Mesendoderm (in vitro differentiated cells): Measurements from ENCODE around the gene LRIT2.
A peak's percentile ranks its signal among the peaks of the same experiment; 100 is the strongest.

Experiments used
- DNase-seq: peaks from one replicate; pipeline ENCODE4 v3.0.0; 2013
- H2AK5ac ChIP-seq: 2 replicates; pipeline ENCODE4 v1.6.1; 2013; ENCODE audit warnings: low read length, inconsistent platforms
- H2BK120ac ChIP-seq: 2 replicates; pipeline ENCODE4 v1.6.1; 2013; ENCODE audit warnings: low read depth, mild to moderate bottlenecking, low read length, moderate library complexity, mixed read lengths
- H2BK15ac ChIP-seq: replicated peaks from 2 replicates; pipeline ENCODE4 v1.6.1; 2013; ENCODE audit warnings: low read depth, mild to moderate bottlenecking, moderate library complexity
- H2BK5ac ChIP-seq: 2 replicates; pipeline ENCODE4 v1.6.1; 2013; ENCODE audit warnings: low read length, inconsistent platforms
- H3K18ac ChIP-seq: 2 replicates; pipeline ENCODE4 v1.6.1; 2013; ENCODE audit warnings: mild to moderate bottlenecking, low read length, mixed read lengths
- H3K23ac ChIP-seq: one replicate; pipeline ENCODE4 v1.6.1; 2013; ENCODE audit warnings: low read length
- H3K27ac ChIP-seq: 2 replicates; pipeline ENCODE4 v1.5.1; 2013; ENCODE audit warnings: low read depth, mild to moderate bottlenecking, inconsistent platforms, low read length, moderate library complexity
- H3K27me3 ChIP-seq: 2 replicates; pipeline ENCODE4 v1.6.1; 2013; ENCODE audit warnings: low read length, control low read depth, mild to moderate bottlenecking, inconsistent platforms; ENCODE audit not compliant: insufficient read depth, poor library complexity
- H3K36me3 ChIP-seq: 2 replicates; pipeline ENCODE4 v1.6.1; 2013; ENCODE audit warnings: low read length, inconsistent platforms; ENCODE audit not compliant: control insufficient read depth, insufficient read depth
- H3K4ac ChIP-seq: one replicate; pipeline ENCODE4 v1.6.1; 2013; ENCODE audit warnings: low read depth, mild to moderate bottlenecking, low read length, moderate library complexity
- H3K4me1 ChIP-seq: 2 replicates; pipeline ENCODE4 v1.6.1; 2013; ENCODE audit warnings: low read depth, low read length, inconsistent platforms; ENCODE audit not compliant: control insufficient read depth
- H3K4me2 ChIP-seq: 2 replicates; pipeline ENCODE4 v1.6.1; 2013; ENCODE audit warnings: low read length
- H3K4me3 ChIP-seq: 2 replicates; pipeline ENCODE4 v1.5.1; 2013; ENCODE audit warnings: mild to moderate bottlenecking, low read length
- H3K56ac ChIP-seq: one replicate; pipeline ENCODE4 v1.6.1; 2013; ENCODE audit warnings: low read length
- H3K79me1 ChIP-seq: 2 replicates; pipeline ENCODE4 v1.6.1; 2013; ENCODE audit warnings: low read length, inconsistent platforms
- H3K79me2 ChIP-seq: 2 replicates; pipeline ENCODE4 v1.6.1; 2013; ENCODE audit warnings: mild to moderate bottlenecking, low read length; ENCODE audit not compliant: control insufficient read depth, insufficient read depth
- H3K9ac ChIP-seq: 2 replicates; pipeline ENCODE4 v1.6.1; 2013; ENCODE audit warnings: low read length, inconsistent platforms
- H4K5ac ChIP-seq: one replicate; pipeline ENCODE4 v1.6.1; 2013; ENCODE audit warnings: low read length
- H4K8ac ChIP-seq: one replicate; pipeline ENCODE4 v1.6.1; 2013; ENCODE audit warnings: low read depth, mild to moderate bottlenecking, control low read depth, low read length, moderate library complexity
- WGBS: extraction: QIAGEN DNeasy Blood & Tissue Kit; methylation state at CpG from one replicate; pipeline ENCODE4 v1.1.7; 2013; ENCODE audit warnings: low lambda C conversion rate, missing lambda C conversion rate; ENCODE audit not compliant: insufficient coverage; ENCODE audit errors: extremely low coverage; 5-methylcytosine and 5-hydroxymethylcytosine counted together

LRIT2 gene

GRCh38 chr10:84216834-84217233 lies 8.5 kb downstream of the LRIT2 start:
- H3K79me2 ChIP-seq, result no peaks in the 10 kb centered on the region

DNA sequence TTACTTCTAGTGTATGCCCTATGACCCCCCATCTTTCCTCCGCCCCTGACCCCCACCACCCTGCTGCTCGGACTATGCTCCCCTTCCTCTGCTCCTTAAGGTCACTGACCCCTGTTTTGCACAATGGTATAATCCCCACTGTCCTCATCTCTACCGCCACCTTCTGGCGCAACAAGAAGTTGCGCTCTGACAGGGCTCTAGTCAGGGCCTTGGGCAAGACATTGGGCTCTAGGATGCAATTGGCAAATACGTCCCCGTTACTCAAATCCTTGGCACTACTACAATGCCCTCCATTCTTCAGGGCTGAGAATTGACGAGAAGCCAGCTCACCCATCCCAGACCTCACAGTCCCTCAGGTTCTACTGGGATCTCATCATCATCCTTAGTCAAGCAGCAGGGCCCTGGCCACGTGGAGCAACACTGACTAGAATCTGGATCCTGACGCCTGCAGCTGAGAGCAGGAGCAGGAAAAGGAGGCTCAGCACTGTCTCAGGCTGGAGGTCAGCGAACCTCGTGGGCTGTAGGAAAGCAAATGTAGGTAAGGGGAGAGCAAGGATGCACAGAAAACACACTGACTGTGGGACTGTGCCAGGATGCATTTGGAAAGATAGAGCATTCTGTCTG lies 10.6 kb downstream of the LRIT2 start:
- no peak overlapping the region for H3K4me3 ChIP-seq
- no peak overlapping the region for H2BK15ac ChIP-seq
- no CpG with 5 or more reads among the region's 12 CpGs for WGBS
- H3K56ac ChIP-seq, result no peak overlapping the region
- no peak overlapping the region for H2BK5ac ChIP-seq
- H3K4me1 ChIP-seq, result no peaks in the 10 kb centered on the region
- no peaks in the 10 kb centered on the region for H3K79me2 ChIP-seq
- no peak overlapping the region for H3K4ac ChIP-seq
- no peak overlapping the region for H2BK120ac ChIP-seq
- H3K27me3 ChIP-seq, result no peaks in the 10 kb centered on the region
- no peak overlapping the region for H3K23ac ChIP-seq
- no peak overlapping the region for H3K9ac ChIP-seq
- no peak overlapping the region for H4K8ac ChIP-seq
- H4K5ac ChIP-seq, result no peak overlapping the region
- H3K36me3 ChIP-seq, result no peaks in the 10 kb centered on the region
- no peak overlapping the region for H3K27ac ChIP-seq
- DNase-seq, result peak; percentile 82
- H2AK5ac ChIP-seq, result no peak overlapping the region
- no peak overlapping the region for H3K4me2 ChIP-seq
- no peaks in the 10 kb centered on the region for H3K79me1 ChIP-seq
- no peak overlapping the region for H3K18ac ChIP-seq

More at GRCh38 chr10:84216834-84217233, 8.5 kb downstream of the LRIT2 start:
- Histone ChIP-seq H3K27ac (no peak overlapping the region), H3K18ac (no peak overlapping the region), H3K79me1 (no peaks in the 10 kb centered on the region), H3K4me2 (no peak overlapping the region), H3K9ac (no peak overlapping the region), H2AK5ac (no peak overlapping the region), H4K5ac (no peak overlapping the region), H3K4me3 (no peak overlapping the region), H2BK15ac (no peak overlapping the region), H3K56ac (no peak overlapping the region), H3K4me1 (no peaks in the 10 kb centered on the region), H2BK120ac (no peak overlapping the region), H3K23ac (no peak overlapping the region), H3K36me3 (no peaks in the 10 kb centered on the region), H3K27me3 (no peaks in the 10 kb centered on the region), H4K8ac (no peak overlapping the region), H3K4ac (no peak overlapping the region), H2BK5ac (no peak overlapping the region)
- no peak for DNase-seq
- WGBS, result no CpG with 5 or more reads among the region's 9 CpGs

DNA sequence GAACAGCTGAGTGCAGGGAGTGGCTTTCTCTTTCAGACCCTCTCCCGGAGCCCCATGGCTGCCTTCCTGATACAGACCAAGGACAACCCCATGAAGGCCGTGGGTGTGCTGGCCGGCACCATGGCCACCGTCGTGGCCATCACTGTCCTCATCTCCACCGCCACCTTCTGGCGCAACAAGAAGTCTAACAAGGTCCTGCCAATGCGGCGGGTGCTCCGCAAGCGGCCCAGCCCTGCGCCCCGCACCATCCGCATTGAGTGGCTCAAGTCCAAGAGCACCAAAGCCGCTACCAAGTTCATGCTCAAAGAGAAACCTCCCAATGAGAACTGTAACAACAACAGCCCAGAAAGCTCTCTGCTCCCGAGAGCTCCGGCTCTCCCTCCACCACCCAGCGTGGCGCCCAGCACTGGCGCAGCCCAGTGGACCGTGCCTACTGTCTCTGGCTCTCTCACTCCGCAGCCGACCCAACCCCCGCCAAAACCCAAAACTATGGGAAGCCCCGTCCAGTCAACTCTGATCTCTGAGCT lies 11.2 kb downstream of the LRIT2 start:
- Histone ChIP-seq H3K9ac (no peak overlapping the region), H2BK15ac (no peak overlapping the region), H2BK120ac (no peak overlapping the region), H3K4ac (no peak overlapping the region), H3K4me1 (no peaks in the 10 kb centered on the region), H4K8ac (no peak overlapping the region), H3K23ac (no peak overlapping the region), H3K4me3 (no peak overlapping the region), H3K27me3 (no peaks in the 10 kb centered on the region), H2AK5ac (no peak overlapping the region), H2BK5ac (no peak overlapping the region), H3K27ac (no peak overlapping the region), H3K79me1 (no peaks in the 10 kb centered on the region), H3K18ac (no peak overlapping the region), H3K36me3 (no peaks in the 10 kb centered on the region), H3K79me2 (no peaks in the 10 kb centered on the region), H3K4me2 (no peak overlapping the region), H3K56ac (no peak overlapping the region), H4K5ac (no peak overlapping the region)
- no CpG with 5 or more reads among the region's 25 CpGs for WGBS
- DNase-seq, result no peak

- H2BK120ac ChIP-seq, result no peak overlapping the region
- no CpG with 5 or more reads among the region's 11 CpGs for WGBS
- no peak overlapping the region for H2BK15ac ChIP-seq
- H3K23ac ChIP-seq, result no peak overlapping the region
- no peaks in the 10 kb centered on the region for H3K4me1 ChIP-seq
- H3K4me2 ChIP-seq, result no peak overlapping the region
- no peaks in the 10 kb centered on the region for H3K79me2 ChIP-seq
- DNase-seq, result no peak
- no peaks in the 10 kb centered on the region for H3K27me3 ChIP-seq
- no peak overlapping the region for H4K5ac ChIP-seq
- no peak overlapping the region for H3K9ac ChIP-seq
- no peak overlapping the region for H3K27ac ChIP-seq
- H4K8ac ChIP-seq, result no peak overlapping the region
- H3K79me1 ChIP-seq, result no peaks in the 10 kb centered on the region
- no peak overlapping the region for H2AK5ac ChIP-seq
- no peak overlapping the region for H3K4me3 ChIP-seq
- H3K56ac ChIP-seq, result no peak overlapping the region
- H3K36me3 ChIP-seq, result no peaks in the 10 kb centered on the region
- H3K4ac ChIP-seq, result no peak overlapping the region
- no peak overlapping the region for H2BK5ac ChIP-seq
- no peak overlapping the region for H3K18ac ChIP-seq
Observed at GRCh38 chr10:84213076-84213475, 12.3 kb downstream of the LRIT2 start.

DNA sequence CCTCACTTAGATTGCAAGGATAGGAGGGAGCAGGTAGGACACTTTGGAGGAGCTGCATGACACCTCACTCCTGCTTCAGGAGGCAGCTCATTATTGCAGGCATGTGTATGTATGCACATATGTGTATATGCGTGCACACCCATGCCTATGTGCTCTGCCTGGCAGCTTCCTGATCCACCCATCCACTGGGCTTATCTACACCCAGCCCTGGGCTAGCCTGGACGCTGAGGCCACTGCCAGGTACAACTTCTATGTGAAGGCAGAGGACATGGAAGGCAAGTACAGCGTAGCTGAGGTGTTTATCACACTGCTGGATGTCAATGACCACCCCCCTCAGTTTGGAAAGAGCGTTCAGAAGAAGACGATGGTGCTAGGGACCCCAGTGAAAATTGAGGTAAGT lies 13.3 kb downstream of the LRIT2 start:
- no peaks in the 10 kb centered on the region for H3K79me2 ChIP-seq
- no peak overlapping the region for H3K27ac ChIP-seq
- no CpG with 5 or more reads among the region's 5 CpGs for WGBS
- H3K79me1 ChIP-seq, result no peaks in the 10 kb centered on the region
- no peaks in the 10 kb centered on the region for H3K27me3 ChIP-seq
- H4K8ac ChIP-seq, result no peak overlapping the region
- no peaks in the 10 kb centered on the region for H3K36me3 ChIP-seq
- no peak overlapping the region for H4K5ac ChIP-seq
- no peak for DNase-seq
- no peak overlapping the region for H3K23ac ChIP-seq
- H3K4me2 ChIP-seq, result no peak overlapping the region
- H2BK15ac ChIP-seq, result no peak overlapping the region
- no peak overlapping the region for H2AK5ac ChIP-seq
- no peak overlapping the region for H3K4me3 ChIP-seq
- H3K4me1 ChIP-seq, result no peaks in the 10 kb centered on the region
- no peak overlapping the region for H3K4ac ChIP-seq
- no peak overlapping the region for H2BK120ac ChIP-seq
- no peak overlapping the region for H3K9ac ChIP-seq
- H2BK5ac ChIP-seq, result no peak overlapping the region
- no peak overlapping the region for H3K56ac ChIP-seq
- H3K18ac ChIP-seq, result no peak overlapping the region

DNA sequence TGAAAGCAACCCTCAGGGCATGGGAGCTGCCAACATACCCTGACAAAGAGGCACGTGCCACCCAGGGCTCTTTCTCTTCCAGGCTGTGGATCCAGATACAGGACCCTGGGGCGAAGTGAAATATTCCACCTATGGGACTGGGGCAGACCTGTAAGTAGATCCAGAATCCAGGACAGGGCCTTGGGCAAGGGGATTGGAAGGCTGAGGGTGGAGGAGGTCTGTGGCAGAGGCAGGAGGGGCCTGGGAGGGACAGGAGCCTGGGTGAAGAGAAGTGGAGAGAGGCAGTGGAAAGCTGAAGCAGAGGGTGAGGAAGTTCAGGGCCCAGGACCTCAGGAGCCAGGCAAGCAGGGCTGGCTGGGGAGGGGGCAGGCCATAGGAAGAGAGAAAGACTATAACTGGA lies 13.8 kb downstream of the LRIT2 start:
- Histone ChIP-seq H2AK5ac (no peak overlapping the region), H3K18ac (no peak overlapping the region), H2BK120ac (no peak overlapping the region), H3K23ac (peak overlapping the region; percentile 35), H3K79me1 (no peaks in the 10 kb centered on the region), H3K4ac (no peak overlapping the region), H3K4me1 (no peaks in the 10 kb centered on the region), H3K9ac (no peak overlapping the region), H4K8ac (no peak overlapping the region), H4K5ac (no peak overlapping the region), H3K27me3 (no peaks in the 10 kb centered on the region), H3K36me3 (no peaks in the 10 kb centered on the region), H2BK5ac (no peak overlapping the region), H3K4me2 (no peak overlapping the region), H3K56ac (no peak overlapping the region), H3K27ac (no peak overlapping the region), H3K4me3 (no peak overlapping the region), H2BK15ac (no peak overlapping the region), H3K79me2 (no peaks in the 10 kb centered on the region)
- no CpG with 5 or more reads among the region's 2 CpGs for WGBS
- DNase-seq, result no peak
